A549 treated with ZK216348 at 1 μM for 4 hours (cell line): ENCODE measurements around the gene DYTN. TPM values are rescaled to one million over a fixed set of nuclear protein-coding genes. Genes with fewer than 3 reads are reported as not detected.

Experiments
- total RNA-seq: library from RNA; stranded (reverse); fragments of 200-300 nt; extraction: Qiagen RNA extraction; gene quantifications from 5 replicates; pipeline ENCODE4 v1.2.3, GENCODE V29; 2022; ENCODE audit warnings: low read depth

Gene DYTN
- not detected in 5 replicates for total RNA-seq

GRCh38 chr2:206718296-206718695, at the start of gene DYTN:
TSS of gene DYTN (minus strand) at chr2:206718396. CDS start at chr2:206718279, 117 bp downstream.

GRCh38 chr2:206765242-206766056, 47.3 kb upstream of the DYTN start, which contains the start of the genes FASTKD2 and MDH1B:
TSS of gene FASTKD2 (plus strand) at chr2:206765606. CDS start at chr2:206766694, 1,088 bp downstream.
TSS of gene MDH1B (minus strand) at chr2:206765328. CDS start at chr2:206765271, 57 bp downstream.

GRCh38 chr2:206642075-206643025, 75.8 kb downstream of the DYTN start, which contains the start of gene FAM237A:
TSS of gene FAM237A (plus strand) at chr2:206642487. CDS start at chr2:206644237, 1,750 bp downstream.

Other genes with a start within 250 kb of the DYTN start
- gene FAM237A, start 75.9 kb downstream of the DYTN start, total RNA-seq: not detected in 5 replicates
- gene MDH1B, start 46.9 kb upstream of the DYTN start, total RNA-seq: 1.6 to 2.5 TPM (median 1.7 TPM) in 5 replicates
- 22.5 to 36.0 TPM (median 33.7 TPM) in 5 replicates for gene FASTKD2, start 47.2 kb upstream of the DYTN start, total RNA-seq
- gene CPO, start 221.1 kb upstream of the DYTN start, total RNA-seq: 0.13 TPM in 1 of 5 replicates, not detected in the others